ENCODE measurements around the gene AKR1C4.

The AKR1C4 gene

DNA sequence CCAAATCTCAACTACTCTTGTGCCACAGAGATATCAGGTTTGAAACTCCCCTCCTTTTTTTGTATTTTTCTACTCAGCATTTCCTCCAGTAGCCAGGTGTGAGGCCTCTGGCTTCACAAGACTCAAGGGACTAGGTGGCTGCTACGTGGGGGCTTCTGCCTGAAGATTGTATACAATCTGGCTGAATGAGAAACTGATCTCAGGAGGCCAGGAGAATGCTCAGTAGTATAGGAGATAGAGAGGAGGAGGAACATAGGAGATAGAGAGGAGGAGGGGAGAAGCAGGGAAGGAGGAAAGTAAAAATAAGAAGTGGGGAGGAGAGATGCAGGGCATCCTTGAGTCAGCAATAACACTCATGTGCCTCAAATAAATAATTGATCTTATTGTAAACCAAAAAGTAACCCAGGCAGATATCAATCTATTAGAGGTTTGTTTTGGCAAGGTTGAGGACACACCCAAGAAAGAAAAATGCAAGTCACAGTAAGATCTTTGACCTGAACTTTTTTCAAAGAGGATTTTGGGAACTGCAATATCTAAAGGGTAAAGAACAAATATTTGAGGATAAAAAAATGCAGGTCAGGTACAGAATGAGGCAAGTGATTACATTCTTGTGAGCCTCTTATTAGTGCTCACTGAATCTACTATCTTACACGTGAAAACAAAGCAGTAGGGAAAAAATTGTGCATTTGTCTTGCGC is 48.5 kb upstream of the AKR1C4 start:
- H3F3A ChIP-seq (ENCODE audit: insufficient read depth, low read length) = no peaks in the 10 kb centered on the region
- no peak overlapping the region for H3K4me3 ChIP-seq (ENCODE audit: low read depth, low read length, poor library complexity, severe bottlenecking)
- no peak overlapping the region for H3K9ac ChIP-seq (ENCODE audit: low read length)

DNA sequence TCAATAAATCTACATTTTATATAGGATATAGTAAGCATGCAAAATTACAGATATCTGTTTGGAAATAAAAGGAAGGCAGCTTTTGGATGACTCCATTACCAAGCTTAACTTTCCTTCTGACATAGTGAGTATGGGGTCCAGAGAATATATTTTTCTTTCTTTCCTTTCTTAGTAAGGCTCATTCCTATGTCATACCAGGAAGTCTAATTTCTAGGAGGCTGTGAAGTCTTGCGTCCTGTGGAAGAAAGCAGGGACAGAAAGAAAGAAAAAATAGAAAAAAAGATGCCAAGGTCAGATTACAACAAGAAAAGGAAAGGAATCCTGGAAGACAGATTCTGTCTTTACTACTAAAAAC is 48.0 kb upstream of the AKR1C4 start:
- H3K27me3 ChIP-seq (ENCODE audit: insufficient read depth, low read length) = no peaks in the 10 kb centered on the region
- no peak overlapping the region for H2AFZ ChIP-seq (ENCODE audit: low read length)
- H3F3A ChIP-seq (ENCODE audit: insufficient read depth, low read length) = no peaks in the 10 kb centered on the region
- H3K4me2 ChIP-seq (ENCODE audit: low read length) = no peak overlapping the region
- H4K20me1 ChIP-seq (ENCODE audit: insufficient read depth, low read length) = no peaks in the 10 kb centered on the region
- H3K4me3 ChIP-seq (ENCODE audit: low read depth, low read length, poor library complexity, severe bottlenecking) = no peak overlapping the region
- H3K27ac ChIP-seq (ENCODE audit: low read depth, low read length, poor library complexity, severe bottlenecking) = no peak overlapping the region
- no peaks in the 10 kb centered on the region for H3K36me3 ChIP-seq (ENCODE audit: insufficient read depth, low read length)
- no peak for TF ChIP-seq EZH2 (IDR thresholded peaks at IDR 0.05; ENCODE audit: borderline replicate concordance, low read length)
- TF ChIP-seq, protein P1, sequence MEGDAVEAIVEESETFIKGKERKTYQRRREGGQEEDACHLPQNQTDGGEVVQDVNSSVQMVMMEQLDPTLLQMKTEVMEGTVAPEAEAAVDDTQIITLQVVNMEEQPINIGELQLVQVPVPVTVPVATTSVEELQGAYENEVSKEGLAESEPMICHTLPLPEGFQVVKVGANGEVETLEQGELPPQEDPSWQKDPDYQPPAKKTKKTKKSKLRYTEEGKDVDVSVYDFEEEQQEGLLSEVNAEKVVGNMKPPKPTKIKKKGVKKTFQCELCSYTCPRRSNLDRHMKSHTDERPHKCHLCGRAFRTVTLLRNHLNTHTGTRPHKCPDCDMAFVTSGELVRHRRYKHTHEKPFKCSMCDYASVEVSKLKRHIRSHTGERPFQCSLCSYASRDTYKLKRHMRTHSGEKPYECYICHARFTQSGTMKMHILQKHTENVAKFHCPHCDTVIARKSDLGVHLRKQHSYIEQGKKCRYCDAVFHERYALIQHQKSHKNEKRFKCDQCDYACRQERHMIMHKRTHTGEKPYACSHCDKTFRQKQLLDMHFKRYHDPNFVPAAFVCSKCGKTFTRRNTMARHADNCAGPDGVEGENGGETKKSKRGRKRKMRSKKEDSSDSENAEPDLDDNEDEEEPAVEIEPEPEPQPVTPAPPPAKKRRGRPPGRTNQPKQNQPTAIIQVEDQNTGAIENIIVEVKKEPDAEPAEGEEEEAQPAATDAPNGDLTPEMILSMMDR (IDR thresholded peaks at IDR 0.05; ENCODE audit: low read length) = no peak
- H3K9me2 ChIP-seq (ENCODE audit: low read depth, low read length) = no peaks in the 10 kb centered on the region
- H3K9me3 ChIP-seq (ENCODE audit: low read length) = no peaks in the 10 kb centered on the region; the same call in 1 of the 2 replicates
- H3K9ac ChIP-seq (ENCODE audit: low read length) = no peak overlapping the region
- no peaks in the 10 kb centered on the region for H3K79me2 ChIP-seq (ENCODE audit: insufficient read depth, low read length)
- H3K4me1 ChIP-seq (ENCODE audit: insufficient read depth, low read length, severe bottlenecking) = no peaks in the 10 kb centered on the region

More for the DNA sequence above, 48.5 kb upstream of the AKR1C4 start:
- no peaks in the 10 kb centered on the region for H3K27me3 ChIP-seq (ENCODE audit: insufficient read depth, low read length)
- H3K4me1 ChIP-seq (ENCODE audit: insufficient read depth, low read length, severe bottlenecking) = no peaks in the 10 kb centered on the region
- H3K36me3 ChIP-seq (ENCODE audit: insufficient read depth, low read length) = no peaks in the 10 kb centered on the region
- no peak overlapping the region for H3K27ac ChIP-seq (ENCODE audit: low read depth, low read length, poor library complexity, severe bottlenecking)
- H3K4me2 ChIP-seq (ENCODE audit: low read length) = no peak overlapping the region
- TF ChIP-seq EZH2 (IDR thresholded peaks at IDR 0.05; ENCODE audit: borderline replicate concordance, low read length) = no peak
- TF ChIP-seq, protein P1 (IDR thresholded peaks at IDR 0.05; ENCODE audit: low read length) = no peak
- H3K9me3 ChIP-seq (ENCODE audit: low read length) = no peaks in the 10 kb centered on the region; the same call in 1 of the 2 replicates
- H3K79me2 ChIP-seq (ENCODE audit: insufficient read depth, low read length) = no peaks in the 10 kb centered on the region
- H2AFZ ChIP-seq (ENCODE audit: low read length) = no peak overlapping the region
- no peaks in the 10 kb centered on the region for H4K20me1 ChIP-seq (ENCODE audit: insufficient read depth, low read length)
- H3K9me2 ChIP-seq (ENCODE audit: low read depth, low read length) = no peaks in the 10 kb centered on the region

DNA sequence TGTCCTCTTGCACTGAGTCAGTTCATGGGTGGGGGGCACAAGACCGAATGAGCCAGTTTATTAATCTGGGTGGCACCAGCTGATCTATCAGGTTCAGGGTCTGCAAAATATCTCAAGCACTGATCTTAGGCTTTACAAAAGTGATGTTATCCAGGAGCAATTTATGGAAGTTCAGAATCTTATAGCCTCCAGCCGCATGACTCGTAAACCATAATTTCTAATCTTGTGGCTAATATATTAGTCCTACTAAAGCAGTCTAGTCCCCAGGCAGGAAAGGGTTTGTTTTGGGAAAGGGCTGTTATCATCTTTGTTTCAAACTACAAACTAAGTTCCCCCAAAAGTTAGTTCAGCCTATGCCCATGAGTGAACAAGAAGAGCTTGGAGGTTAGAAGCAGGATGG is 45.6 kb upstream of the AKR1C4 start:
- no peak overlapping the region for H3K27ac ChIP-seq (ENCODE audit: low read depth, low read length, poor library complexity, severe bottlenecking)
- H3K9me3 ChIP-seq (ENCODE audit: low read length) = no peaks in the 10 kb centered on the region; the same call in 1 of the 2 replicates
- H3K36me3 ChIP-seq (ENCODE audit: insufficient read depth, low read length) = no peaks in the 10 kb centered on the region
- H3K27me3 ChIP-seq (ENCODE audit: insufficient read depth, low read length) = no peaks in the 10 kb centered on the region
- H3K4me3 ChIP-seq (ENCODE audit: low read depth, low read length, poor library complexity, severe bottlenecking) = no peak overlapping the region
- TF ChIP-seq, protein P1 (IDR thresholded peaks at IDR 0.05; ENCODE audit: low read length) = no peak
- TF ChIP-seq EZH2 (IDR thresholded peaks at IDR 0.05; ENCODE audit: borderline replicate concordance, low read length) = no peak
- no peak overlapping the region for H2AFZ ChIP-seq (ENCODE audit: low read length)
- no peak overlapping the region for H3K9ac ChIP-seq (ENCODE audit: low read length)
- no peaks in the 10 kb centered on the region for H3F3A ChIP-seq (ENCODE audit: insufficient read depth, low read length)
- H3K4me2 ChIP-seq (ENCODE audit: low read length) = no peak overlapping the region
- no peaks in the 10 kb centered on the region for H3K79me2 ChIP-seq (ENCODE audit: insufficient read depth, low read length)
- H4K20me1 ChIP-seq (ENCODE audit: insufficient read depth, low read length) = no peaks in the 10 kb centered on the region
- no peaks in the 10 kb centered on the region for H3K9me2 ChIP-seq (ENCODE audit: low read depth, low read length)
- H3K4me1 ChIP-seq (ENCODE audit: insufficient read depth, low read length, severe bottlenecking) = no peaks in the 10 kb centered on the region

Data from OCI-LY1 (cell line).